Measurements from ENCODE around the gene TAF1L. TPM values are rescaled to one million over a fixed set of nuclear protein-coding genes. Genes with fewer than 3 reads are reported as not detected.
A peak's percentile ranks its signal among the peaks of the same experiment; 100 is the strongest.
"Not testable (repeated sequence)": the region's sequence is repeated elsewhere in the genome, so short reads cannot be mapped to it uniquely, and the experiment has no call there.

Gene TAF1L
- total RNA-seq, 1 experiment from 2014 or later: not detected

- Histone ChIP-seq H3K4me3 (no peak overlapping the region), H3K27me3 (replicated peaks) (no peaks in the 10 kb centered on the region), H3K4me1 (replicated peaks) (no peaks in the 10 kb centered on the region), H3K27ac (no peak overlapping the region), H3K9me3 (replicated peaks) (no peaks in the 10 kb centered on the region), H3K36me3 (no peaks in the 10 kb centered on the region)
- DNase-seq (ENCODE audit: low read depth in 1 of 2, low spot score in 2 of 2): no peak
Observed at GRCh38 chr9:32606811-32607210, 28.7 kb downstream of the TAF1L start.

GRCh38 chr9:32603914-32604852 is 31.3 kb downstream of the TAF1L start:
- DNase-seq (ENCODE audit: low read depth in 1 of 2, low spot score in 2 of 2): no peak
- Histone ChIP-seq H3K27me3 (replicated peaks) (no peaks in the 10 kb centered on the region), H3K9me3 (replicated peaks) (no peaks in the 10 kb centered on the region), H3K36me3 (no peaks in the 10 kb centered on the region), H3K4me1 (replicated peaks) (no peaks in the 10 kb centered on the region), H3K27ac (no peak overlapping the region), H3K4me3 (no peak overlapping the region)

- H3K27me3 ChIP-seq (replicated peaks); DNase-seq (ENCODE audit: low read depth in 1 of 2, low spot score in 2 of 2): not testable (repeated sequence)
Observed at GRCh38 chr9:32599021-32599420, 36.4 kb downstream of the TAF1L start.

GRCh38 chr9:32596936-32597335 is 38.5 kb downstream of the TAF1L start:
- Histone ChIP-seq H3K27ac (no peak overlapping the region), H3K4me3 (no peak overlapping the region), H3K27me3 (replicated peaks) (no peaks in the 10 kb centered on the region), H3K4me1 (replicated peaks) (no peaks in the 10 kb centered on the region), H3K36me3 (no peaks in the 10 kb centered on the region), H3K9me3 (replicated peaks) (no peaks in the 10 kb centered on the region)
- no peak for DNase-seq (ENCODE audit: low read depth in 1 of 2, low spot score in 2 of 2)

More at GRCh38 chr9:32599021-32599420, 36.4 kb downstream of the TAF1L start:
- H3K4me3 ChIP-seq; H3K4me1 ChIP-seq (replicated peaks); H3K27ac ChIP-seq; H3K9me3 ChIP-seq (replicated peaks); H3K36me3 ChIP-seq: not testable (repeated sequence)

- no peaks in the 10 kb centered on the region for H3K9me3 ChIP-seq (replicated peaks)
- no peak overlapping the region for H3K4me3 ChIP-seq
- no peak overlapping the region for H3K27ac ChIP-seq
- no peak for DNase-seq (ENCODE audit: low read depth in 1 of 2, low spot score in 2 of 2)
- no peaks in the 10 kb centered on the region for H3K27me3 ChIP-seq (replicated peaks)
- H3K36me3 ChIP-seq: no peaks in the 10 kb centered on the region
- no peaks in the 10 kb centered on the region for H3K4me1 ChIP-seq (replicated peaks)
Observed at GRCh38 chr9:32596096-32596865, 39.2 kb downstream of the TAF1L start.

GRCh38 chr9:32590898-32591297 is 44.6 kb downstream of the TAF1L start:
- no peak for DNase-seq (ENCODE audit: low read depth in 1 of 2, low spot score in 2 of 2)
- no peaks in the 10 kb centered on the region for H3K9me3 ChIP-seq (replicated peaks)
- H3K4me1 ChIP-seq (replicated peaks): no peaks in the 10 kb centered on the region
- no peaks in the 10 kb centered on the region for H3K36me3 ChIP-seq
- no peak overlapping the region for H3K27ac ChIP-seq
- H3K27me3 ChIP-seq (replicated peaks): no peaks in the 10 kb centered on the region
- no peak overlapping the region for H3K4me3 ChIP-seq

GRCh38 chr9:32590476-32590875 is 45.0 kb downstream of the TAF1L start:
- no peaks in the 10 kb centered on the region for H3K36me3 ChIP-seq
- H3K27me3 ChIP-seq (replicated peaks): no peaks in the 10 kb centered on the region
- H3K27ac ChIP-seq: no peak overlapping the region
- H3K4me3 ChIP-seq: no peak overlapping the region
- no peak for DNase-seq (ENCODE audit: low read depth in 1 of 2, low spot score in 2 of 2)
- no peaks in the 10 kb centered on the region for H3K4me1 ChIP-seq (replicated peaks)
- no peaks in the 10 kb centered on the region for H3K9me3 ChIP-seq (replicated peaks)

- H3K4me3 ChIP-seq: no peak overlapping the region
- no peaks in the 10 kb centered on the region for H3K4me1 ChIP-seq (replicated peaks)
- no peak overlapping the region for H3K27ac ChIP-seq
- H3K36me3 ChIP-seq: no peaks in the 10 kb centered on the region
- no peaks in the 10 kb centered on the region for H3K27me3 ChIP-seq (replicated peaks)
- H3K9me3 ChIP-seq (replicated peaks): no peaks in the 10 kb centered on the region
- DNase-seq (ENCODE audit: low read depth in 1 of 2, low spot score in 2 of 2): no peak
Observed at GRCh38 chr9:32589083-32589723, 46.3 kb downstream of the TAF1L start.

- H3K27ac ChIP-seq: no peak overlapping the region
- no peaks in the 10 kb centered on the region for H3K36me3 ChIP-seq
- no peaks in the 10 kb centered on the region for H3K9me3 ChIP-seq (replicated peaks)
- DNase-seq (ENCODE audit: low read depth in 1 of 2, low spot score in 2 of 2): no peak
- no peaks in the 10 kb centered on the region for H3K4me1 ChIP-seq (replicated peaks)
- no peak overlapping the region for H3K4me3 ChIP-seq
- no peaks in the 10 kb centered on the region for H3K27me3 ChIP-seq (replicated peaks)
Observed at GRCh38 chr9:32587901-32588300, 47.6 kb downstream of the TAF1L start.

GRCh38 chr9:32584784-32585183 is 50.7 kb downstream of the TAF1L start:
- H3K27me3 ChIP-seq (replicated peaks): no peaks in the 10 kb centered on the region
- H3K36me3 ChIP-seq: no peaks in the 10 kb centered on the region
- H3K4me1 ChIP-seq (replicated peaks): no peaks in the 10 kb centered on the region
- no peaks in the 10 kb centered on the region for H3K9me3 ChIP-seq (replicated peaks)
- no peak for DNase-seq (ENCODE audit: low read depth in 1 of 2, low spot score in 2 of 2)
- no peak overlapping the region for H3K4me3 ChIP-seq
- no peak overlapping the region for H3K27ac ChIP-seq

- Histone ChIP-seq H3K27me3 (replicated peaks) (no peaks in the 10 kb centered on the region), H3K27ac (no peak overlapping the region), H3K4me1 (replicated peaks) (no peaks in the 10 kb centered on the region), H3K36me3 (no peaks in the 10 kb centered on the region), H3K9me3 (replicated peaks) (no peaks in the 10 kb centered on the region), H3K4me3 (no peak overlapping the region)
- no peak for DNase-seq (ENCODE audit: low read depth in 1 of 2, low spot score in 2 of 2)
Observed at GRCh38 chr9:32581512-32582143, 53.8 kb downstream of the TAF1L start.

GRCh38 chr9:32580631-32581300 is 54.7 kb downstream of the TAF1L start:
- H3K27ac ChIP-seq: no peak overlapping the region
- H3K4me1 ChIP-seq (replicated peaks): no peaks in the 10 kb centered on the region
- no peak for DNase-seq (ENCODE audit: low read depth in 1 of 2, low spot score in 2 of 2)
- no peaks in the 10 kb centered on the region for H3K27me3 ChIP-seq (replicated peaks)
- no peak overlapping the region for H3K4me3 ChIP-seq
- H3K36me3 ChIP-seq: no peaks in the 10 kb centered on the region
- no peaks in the 10 kb centered on the region for H3K9me3 ChIP-seq (replicated peaks)

GRCh38 chr9:32579706-32580331 is 55.6 kb downstream of the TAF1L start:
- Histone ChIP-seq H3K27me3 (replicated peaks) (no peaks in the 10 kb centered on the region), H3K4me1 (replicated peaks) (no peaks in the 10 kb centered on the region), H3K27ac (no peak overlapping the region), H3K9me3 (replicated peaks) (no peaks in the 10 kb centered on the region), H3K36me3 (no peaks in the 10 kb centered on the region), H3K4me3 (no peak overlapping the region)
- DNase-seq (ENCODE audit: low read depth in 1 of 2, low spot score in 2 of 2): peak in 1 of 2 experiments; percentile 46
